ENCODE results near the gene NSUN4.
A peak's percentile ranks its signal among the peaks of the same experiment; 100 is the strongest.

Gene NSUN4

DNA sequence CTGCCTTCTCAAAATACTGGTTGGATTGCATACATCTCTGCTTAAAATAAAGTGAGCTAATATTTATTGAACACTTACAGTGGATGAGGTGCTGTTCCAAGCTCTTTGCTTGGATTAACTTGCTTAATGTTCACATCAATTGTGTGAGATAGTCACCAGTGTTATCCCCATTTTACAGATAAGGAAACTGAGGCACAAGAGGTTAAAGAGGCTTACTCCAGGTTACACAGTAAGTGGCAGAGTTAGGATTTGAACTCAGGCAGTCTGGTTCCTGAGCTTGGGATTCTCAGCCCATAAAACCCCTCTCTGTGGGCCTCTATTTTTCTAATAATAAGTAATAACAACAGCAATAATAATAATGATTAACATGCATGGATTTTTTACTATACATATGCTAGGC is 39.9 kb downstream of the NSUN4 start:
- Histone ChIP-seq H3K4me3 (ENCODE audit: low read depth, low read length) (no peak overlapping the region), H3K27ac (no peak overlapping the region), H3K27me3 (ENCODE audit: control insufficient read depth, insufficient read depth, low read length) (no peaks in the 10 kb centered on the region), H2AFZ (no peak overlapping the region), H3K79me2 (no peaks in the 10 kb centered on the region), H3K4me1 (no peaks in the 10 kb centered on the region), H3K36me3 (ENCODE audit: control insufficient read depth, insufficient read depth, low read length) (no peaks in the 10 kb centered on the region), H3K9me3 (ENCODE audit: control insufficient read depth, low read length) (no peaks in the 10 kb centered on the region), H3K4me2 (ENCODE audit: low read length) (no peak overlapping the region), H3K9ac (no peak overlapping the region)
- no peak for TF ChIP-seq CTCF (IDR thresholded peaks at IDR 0.05)

- Histone ChIP-seq H3K9ac (no peak overlapping the region), H3K4me2 (ENCODE audit: low read length) (no peak overlapping the region), H3K36me3 (ENCODE audit: control insufficient read depth, insufficient read depth, low read length) (no peaks in the 10 kb centered on the region), H3K4me1 (peaks cover 3% of the 10 kb centered on the region), H3K27ac (no peak overlapping the region), H3K27me3 (ENCODE audit: control insufficient read depth, insufficient read depth, low read length) (no peaks in the 10 kb centered on the region), H3K9me3 (ENCODE audit: control insufficient read depth, low read length) (no peaks in the 10 kb centered on the region), H3K79me2 (peaks cover 4% of the 10 kb centered on the region), H3K4me3 (ENCODE audit: low read depth, low read length) (no peak overlapping the region), H2AFZ (no peak overlapping the region)
- TF ChIP-seq CTCF (IDR thresholded peaks at IDR 0.05), result no peak
Observed at GRCh38 chr1:46393510-46393909, 52.9 kb downstream of the NSUN4 start.

DNA sequence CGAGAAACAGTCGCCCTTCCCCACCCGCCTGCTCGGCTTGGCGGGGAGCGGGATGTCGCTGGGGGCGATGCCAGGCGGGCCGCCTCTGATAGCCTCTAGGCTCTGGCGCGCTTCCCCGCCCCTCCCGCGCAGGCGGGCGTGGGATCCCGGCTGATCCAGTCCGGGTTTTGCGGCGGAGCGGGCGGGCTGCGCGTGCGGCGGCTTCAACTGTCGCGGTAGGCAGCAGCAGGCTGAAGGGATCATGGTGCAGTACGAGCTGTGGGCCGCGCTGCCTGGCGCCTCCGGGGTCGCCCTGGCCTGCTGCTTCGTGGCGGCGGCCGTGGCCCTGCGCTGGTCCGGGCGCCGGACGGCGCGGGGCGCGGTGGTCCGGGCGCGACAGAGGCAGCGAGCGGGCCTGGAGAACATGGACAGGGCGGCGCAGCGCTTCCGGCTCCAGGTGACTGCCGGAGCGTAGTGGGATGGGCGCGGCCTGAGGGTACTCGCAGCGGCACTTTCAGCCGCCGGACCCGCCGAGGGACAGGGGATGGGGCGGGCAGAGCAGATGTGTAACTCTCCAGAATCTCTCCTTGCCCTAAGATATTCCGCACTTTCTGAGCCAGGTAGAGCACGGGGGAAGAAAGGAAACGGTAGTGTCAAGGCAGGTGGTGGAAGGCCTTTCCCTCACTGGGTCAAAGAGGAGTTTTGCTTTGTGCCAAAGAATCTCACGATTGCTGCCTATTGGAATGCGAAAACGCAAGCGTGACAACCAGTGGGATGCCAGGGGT is 53.7 kb downstream of the NSUN4 start, which contains the start of gene FAAH:
Gene FAAH, plus strand, starts transcription at position 210 of the 764 bp plus-strand sequence. Its CDS starts 32 bp downstream, at position 242.
- Histone ChIP-seq H3K36me3 (ENCODE audit: control insufficient read depth, insufficient read depth, low read length) (no peaks in the 10 kb centered on the region), H3K4me1 (peaks cover 3% of the 10 kb centered on the region), H2AFZ (peak within 1 kb of the TSS; percentile 34), H3K4me2 (ENCODE audit: low read length) (peak within 1 kb of the TSS; percentile 73), H3K79me2 (peaks cover 4% of the 10 kb centered on the region), H3K9ac (no peak within 1 kb of the TSS), H3K27ac (peak within 1 kb of the TSS; percentile 52), H3K27me3 (ENCODE audit: control insufficient read depth, insufficient read depth, low read length) (no peaks in the 10 kb centered on the region), H3K9me3 (ENCODE audit: control insufficient read depth, low read length) (no peaks in the 10 kb centered on the region), H3K4me3 (ENCODE audit: low read depth, low read length) (peak within 1 kb of the TSS; percentile 67)
- TF ChIP-seq CTCF (IDR thresholded peaks at IDR 0.05), result no peak

GRCh38 chr1:46394872-46395465 is 54.4 kb downstream of the NSUN4 start:
- H3K4me3 ChIP-seq (ENCODE audit: low read depth, low read length), result peak overlapping the region; percentile 67
- peak overlapping the region; percentile 52 for H3K27ac ChIP-seq
- H3K9me3 ChIP-seq (ENCODE audit: control insufficient read depth, low read length), result no peaks in the 10 kb centered on the region
- H3K27me3 ChIP-seq (ENCODE audit: control insufficient read depth, insufficient read depth, low read length), result no peaks in the 10 kb centered on the region
- H3K4me2 ChIP-seq (ENCODE audit: low read length), result peak overlapping the region; percentile 73
- H3K36me3 ChIP-seq (ENCODE audit: control insufficient read depth, insufficient read depth, low read length), result no peaks in the 10 kb centered on the region
- H3K79me2 ChIP-seq, result peaks cover 4% of the 10 kb centered on the region
- H3K9ac ChIP-seq, result no peak overlapping the region
- H3K4me1 ChIP-seq, result peaks cover 3% of the 10 kb centered on the region
- H2AFZ ChIP-seq, result peak overlapping the region; percentile 23
- TF ChIP-seq CTCF (IDR thresholded peaks at IDR 0.05), result no peak
